NCI-H1092 treated with DMSO at 0.1 percent for 48 hours (cell line): Measurements from ENCODE around the gene NR3C2.

Experiments
- DNase-seq: peaks from one replicate; lab custom pipeline; 2025; lab: John Stamatoyannopoulos, UW

The NR3C2 gene

DNA sequence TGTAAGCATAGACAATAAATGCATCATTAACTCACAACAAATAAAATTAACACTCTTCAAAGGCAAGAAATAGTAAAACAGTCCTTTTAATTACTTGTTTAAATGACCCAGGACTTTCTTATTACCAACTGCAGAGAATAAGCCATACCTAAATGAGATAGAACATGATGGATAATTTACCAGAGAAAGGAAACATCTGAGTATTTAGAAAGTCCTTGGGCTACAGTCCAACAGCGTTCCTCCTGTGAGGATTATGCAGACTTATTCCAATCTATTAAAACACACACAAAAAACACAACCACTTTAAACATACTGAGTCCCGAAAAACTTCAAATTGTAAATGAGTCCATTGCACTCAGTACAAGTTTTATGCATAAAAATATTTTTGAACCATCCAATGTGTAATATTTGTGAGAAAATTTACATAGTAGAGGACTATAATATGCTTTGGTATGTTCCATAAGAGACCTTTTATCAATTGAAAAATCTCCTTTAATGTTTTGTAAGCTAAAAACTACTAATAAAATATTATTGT is 129.2 kb downstream of the NR3C2 start:
- no peak for DNase-seq

DNA sequence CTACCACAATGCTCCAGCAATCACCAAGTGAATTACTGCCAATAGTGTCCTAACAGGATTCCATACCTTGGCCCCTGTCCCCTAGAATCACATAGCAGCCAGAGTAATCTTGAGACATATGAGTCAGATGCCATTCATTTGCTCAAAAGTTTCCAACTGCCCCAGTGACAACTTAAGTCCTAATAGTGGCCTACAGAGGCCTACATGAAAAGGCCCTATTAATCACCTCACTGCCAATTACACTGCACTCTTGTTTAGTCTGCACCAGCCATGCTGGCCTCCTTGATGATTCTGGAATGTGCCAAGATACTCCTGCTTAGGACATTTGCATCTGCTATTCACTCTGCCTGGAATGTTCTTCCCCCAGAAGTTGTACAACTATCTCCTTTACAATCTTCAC is 130.7 kb downstream of the NR3C2 start:
- DNase-seq = no peak

DNA sequence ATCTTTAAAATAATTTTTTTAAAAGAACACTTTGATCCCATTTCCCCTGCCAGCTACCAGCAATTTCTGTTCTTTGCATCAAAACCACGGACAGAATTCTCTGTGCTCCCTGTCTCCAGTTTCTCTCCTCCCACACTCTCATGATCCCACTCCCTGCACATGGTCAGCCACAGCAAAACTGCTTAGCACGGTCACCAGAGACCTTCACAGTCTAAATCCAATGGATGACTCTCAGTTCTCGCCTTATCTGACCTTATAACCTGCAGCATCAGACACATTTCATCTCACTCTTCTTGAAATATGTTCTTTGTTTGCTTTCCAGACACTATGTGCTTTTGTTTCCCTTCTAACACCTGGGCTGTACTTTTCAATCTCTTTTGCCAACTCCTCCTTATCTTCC is 131.5 kb downstream of the NR3C2 start:
- DNase-seq = no peak

DNA sequence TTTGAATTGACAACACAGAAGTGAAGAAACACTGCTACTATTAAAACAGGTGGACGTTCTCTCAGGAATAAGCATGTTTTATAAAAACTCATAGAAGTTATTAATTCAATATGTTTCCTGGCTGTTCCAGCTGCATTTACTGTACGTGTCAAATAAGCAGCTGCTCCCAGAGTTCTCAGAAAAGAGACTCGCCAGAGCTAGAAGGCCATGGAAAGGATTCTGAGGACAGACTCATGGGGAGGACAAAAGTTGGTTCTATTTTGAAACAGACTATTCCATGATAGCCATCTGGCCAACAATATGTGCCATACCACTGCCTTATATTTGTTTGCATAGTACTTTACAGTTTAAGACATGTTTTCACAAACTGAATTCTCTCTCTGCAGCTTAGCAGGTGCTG is 136.5 kb downstream of the NR3C2 start:
- no peak for DNase-seq

DNA sequence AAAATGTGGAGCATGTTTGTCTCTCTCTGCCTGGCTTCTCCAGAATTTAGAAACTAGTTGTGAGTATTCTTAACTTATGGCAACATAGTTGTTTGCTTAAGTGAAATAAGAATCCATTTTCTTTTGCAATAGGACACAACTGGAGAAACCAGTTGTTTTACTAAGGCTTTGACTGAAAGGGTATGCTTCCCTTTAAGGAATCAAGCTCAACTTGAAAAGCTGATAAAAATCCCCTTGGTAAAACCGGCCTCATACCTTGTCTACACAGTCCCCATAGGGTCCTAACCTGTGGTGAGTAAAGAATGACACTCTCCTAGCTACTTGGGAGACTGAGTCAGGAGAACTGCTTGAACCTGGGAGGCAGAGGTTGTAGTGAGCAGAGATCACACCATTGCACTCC is 139.8 kb downstream of the NR3C2 start:
- no peak for DNase-seq

DNA sequence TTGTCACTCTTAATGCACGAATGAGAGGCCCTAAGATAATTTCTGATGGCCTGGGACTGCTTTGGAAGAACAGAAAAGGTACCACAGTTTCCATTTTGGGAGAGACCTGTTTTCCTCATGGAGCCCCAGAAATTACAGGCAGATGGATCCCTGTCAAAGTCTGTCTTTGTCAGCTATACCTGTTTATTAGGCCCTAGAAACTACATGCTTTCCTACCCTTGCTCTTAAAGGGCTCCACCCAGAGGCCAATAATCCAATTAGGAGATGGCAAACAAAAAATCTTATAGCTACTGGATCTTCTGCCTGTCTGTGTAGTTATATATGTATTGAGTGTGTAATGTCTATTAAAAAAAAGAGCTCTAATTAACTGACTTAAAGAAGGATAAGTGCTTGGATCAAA is 141.3 kb downstream of the NR3C2 start:
- no peak for DNase-seq

DNA sequence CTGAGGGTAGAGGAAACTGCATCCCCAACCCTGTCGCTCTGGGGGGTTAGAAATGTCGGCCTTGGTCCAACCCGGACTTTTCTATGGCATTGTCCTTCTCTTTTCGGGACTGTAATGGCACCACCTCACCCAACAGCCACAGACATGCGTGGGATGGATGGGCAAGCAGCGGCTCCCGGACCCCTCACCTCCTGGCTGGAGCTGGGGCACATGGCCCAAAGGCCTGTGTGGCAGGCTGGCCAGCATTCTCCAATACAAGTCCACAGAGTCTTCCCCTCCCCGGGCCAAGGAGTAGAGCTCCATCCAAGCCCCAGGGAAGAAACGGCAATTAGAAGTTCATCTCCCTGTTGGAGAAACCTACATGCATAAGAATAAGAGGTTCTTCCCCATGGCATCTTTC is 142.9 kb downstream of the NR3C2 start:
- DNase-seq = no peak

DNA sequence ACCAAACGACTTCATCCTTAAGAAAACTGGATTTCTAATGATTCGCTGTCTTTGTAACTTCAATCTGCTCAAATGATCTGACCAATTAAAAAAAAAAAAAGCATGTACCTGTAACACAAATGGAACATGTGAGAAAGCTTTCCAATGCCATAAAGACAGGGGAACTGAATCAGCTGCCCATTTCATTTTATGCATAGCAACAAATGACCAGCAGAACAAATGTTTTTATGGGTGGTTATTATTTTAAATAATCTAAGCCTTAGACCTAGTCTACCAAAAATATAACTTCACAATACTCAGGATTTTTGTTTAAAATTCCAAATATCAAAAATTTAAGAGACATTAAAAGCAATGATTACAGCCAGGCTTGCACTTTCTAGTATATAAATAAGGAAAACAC is 145.7 kb downstream of the NR3C2 start:
- DNase-seq = no peak

DNA sequence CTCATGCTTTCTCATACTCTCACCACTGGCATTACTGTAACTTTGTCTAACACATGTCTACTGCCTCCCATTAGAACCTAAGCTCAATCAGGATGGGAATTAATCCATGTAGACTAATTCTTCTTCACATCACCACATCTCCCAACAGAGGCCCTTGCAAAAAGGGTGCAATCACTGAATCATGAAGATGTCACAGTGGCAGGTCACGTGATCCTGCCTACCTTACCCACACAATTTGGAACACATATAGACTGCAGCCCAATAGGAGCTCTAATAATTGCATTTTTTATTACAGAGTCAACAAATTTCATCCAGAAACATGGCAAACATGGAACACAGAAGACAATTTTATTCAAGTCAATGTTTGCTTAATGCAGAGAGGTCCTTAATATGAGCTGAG is 146.6 kb downstream of the NR3C2 start:
- DNase-seq = no peak

DNA sequence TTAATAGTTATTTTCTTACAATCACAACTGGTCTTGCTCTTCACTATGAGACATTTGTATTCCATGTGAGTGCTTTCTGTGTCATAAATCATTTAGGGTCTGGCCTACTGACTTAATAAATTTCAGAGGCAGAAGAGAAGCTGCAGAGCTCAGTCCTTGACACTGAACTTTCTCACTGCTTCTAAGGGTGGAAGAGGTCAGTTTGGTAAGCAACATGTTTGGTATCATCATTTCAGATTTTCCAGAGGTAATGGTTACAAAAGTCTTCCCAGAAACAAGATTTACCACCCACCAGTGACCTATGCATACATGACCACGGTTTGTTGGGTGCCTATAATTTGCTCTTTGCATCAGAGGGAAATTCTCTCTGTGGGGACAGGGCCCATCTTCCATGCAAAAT is 148.6 kb downstream of the NR3C2 start:
- no peak for DNase-seq

DNA sequence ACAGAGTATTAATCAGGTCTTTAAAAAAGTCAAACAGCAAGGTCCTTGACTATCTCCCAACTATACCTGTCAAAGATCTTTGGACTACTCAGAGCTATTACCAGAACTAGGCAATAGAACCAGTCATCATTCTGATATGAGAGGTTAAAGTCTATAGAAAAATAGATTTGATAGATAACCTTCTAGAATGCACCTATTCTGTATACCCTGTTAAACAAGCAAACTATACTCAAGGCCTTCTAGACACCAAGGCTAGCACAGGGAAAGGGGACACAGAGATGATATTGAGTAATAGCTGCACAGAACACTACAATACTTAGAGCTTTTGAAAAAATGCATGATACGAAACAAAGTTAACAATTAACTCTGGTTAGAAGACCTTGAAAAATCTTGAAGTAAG is 149.5 kb downstream of the NR3C2 start:
- no peak for DNase-seq

DNA sequence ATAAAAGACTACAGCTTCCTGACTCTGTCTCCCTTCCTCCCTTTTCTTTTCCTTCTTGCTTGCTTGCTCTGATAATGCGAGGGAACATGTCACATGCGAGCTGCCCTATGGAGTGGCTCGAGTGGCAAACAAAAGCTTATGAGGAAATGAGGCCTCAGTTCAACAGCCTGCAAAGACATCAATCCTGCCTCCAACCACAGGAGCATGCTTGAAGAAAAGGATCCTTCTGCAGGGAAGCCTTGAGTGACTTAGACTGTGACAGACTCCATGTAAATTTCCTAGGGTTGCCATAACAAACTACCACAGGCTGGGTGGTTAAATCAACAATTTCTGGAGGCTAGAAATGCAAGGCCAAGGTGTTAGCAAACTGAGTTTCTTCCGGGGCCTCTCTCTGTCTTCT is 152.5 kb downstream of the NR3C2 start:
- no peak for DNase-seq

DNA sequence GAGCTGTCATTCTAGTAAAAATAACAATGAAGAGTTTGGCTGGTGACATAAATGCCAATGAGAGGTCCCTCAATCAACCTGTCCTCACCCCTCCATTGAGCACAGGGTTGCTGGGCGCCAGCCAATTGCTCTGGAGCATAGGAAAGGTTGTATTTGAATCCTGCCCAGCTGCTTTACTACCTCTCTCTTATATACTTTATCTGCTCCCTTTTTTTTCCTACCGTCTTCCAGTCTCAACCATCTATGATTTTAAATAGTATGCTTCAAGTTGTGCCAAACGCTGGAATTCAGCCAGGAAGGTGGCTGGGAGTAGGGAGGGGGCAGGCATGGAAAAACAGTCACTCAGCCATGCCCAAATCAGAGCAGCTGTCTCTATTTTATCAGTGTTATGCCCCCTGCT is 153.8 kb downstream of the NR3C2 start:
- DNase-seq = no peak

DNA sequence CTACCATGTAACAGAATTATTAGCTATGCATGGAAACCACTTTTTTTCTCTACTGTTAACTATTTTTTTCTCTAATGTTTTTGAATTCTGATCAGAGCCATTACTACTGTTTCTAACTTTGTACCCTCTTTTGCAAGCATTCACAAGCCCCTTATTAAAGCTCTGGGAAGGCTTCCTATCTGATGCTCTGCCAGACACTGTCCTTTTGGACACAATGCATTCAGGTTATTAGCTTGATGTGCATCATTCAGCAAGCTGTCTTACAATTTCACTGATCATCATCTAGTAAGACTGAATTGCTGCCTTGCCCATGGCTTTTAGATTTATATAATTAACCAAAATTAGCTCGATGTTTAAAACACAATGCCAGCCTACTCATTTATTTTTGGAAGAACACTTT is 155.1 kb downstream of the NR3C2 start:
- DNase-seq = no peak

DNA sequence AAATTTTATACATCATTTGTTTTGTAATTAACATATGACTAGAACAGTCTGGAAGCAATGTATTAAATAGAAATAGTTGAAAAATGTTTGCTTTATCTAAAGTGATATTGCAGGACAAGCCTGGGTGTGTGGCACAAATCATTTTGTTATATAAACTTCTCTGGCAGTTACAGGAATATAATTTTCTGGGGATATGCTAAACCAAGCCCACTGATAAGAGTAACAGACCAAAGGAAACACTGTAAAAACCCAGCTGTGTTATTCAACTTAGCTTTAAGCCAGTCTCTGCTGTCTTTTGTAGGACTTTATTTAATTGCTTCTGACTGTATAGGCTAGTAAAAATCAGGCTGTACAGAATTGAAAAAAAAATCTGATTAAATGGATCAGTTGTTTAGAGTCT is 156.2 kb downstream of the NR3C2 start:
- no peak for DNase-seq

DNA sequence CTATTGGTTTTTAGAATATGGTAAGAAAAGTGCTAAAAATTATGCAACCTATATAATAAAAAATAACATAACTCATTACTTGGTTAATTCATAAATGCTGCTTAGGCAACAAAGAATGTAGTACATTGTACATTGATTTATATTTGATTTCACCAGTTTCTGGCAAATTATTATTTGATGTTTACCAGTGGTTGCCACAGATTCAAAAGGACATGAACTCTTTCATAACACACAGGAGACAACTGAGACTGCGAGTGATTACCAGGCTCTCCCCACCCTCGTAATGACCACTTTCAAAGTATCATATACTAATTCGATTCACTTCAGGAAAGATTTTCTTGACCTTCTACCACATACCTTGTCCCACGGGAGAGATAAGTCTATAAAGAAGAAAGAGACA is 158.5 kb downstream of the NR3C2 start:
- DNase-seq = no peak

DNA sequence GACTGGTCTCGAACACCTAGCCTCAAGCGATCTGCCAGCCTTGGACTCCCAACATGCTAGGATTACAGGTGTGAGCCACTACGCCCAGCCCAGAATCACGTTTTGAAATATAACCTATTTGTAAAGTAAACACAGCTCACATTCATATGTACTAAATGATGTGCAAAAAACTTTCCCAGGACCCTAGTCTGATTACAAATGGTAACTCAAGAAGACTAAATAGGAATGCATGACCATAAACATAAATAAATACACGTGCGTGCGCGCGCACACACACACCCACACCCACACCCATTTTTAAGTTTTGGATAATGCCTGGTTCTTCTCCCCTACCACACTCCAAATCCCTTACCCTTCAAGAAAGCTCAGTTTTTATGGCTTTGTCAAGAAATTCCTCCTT is 163.9 kb downstream of the NR3C2 start:
- no peak for DNase-seq

DNA sequence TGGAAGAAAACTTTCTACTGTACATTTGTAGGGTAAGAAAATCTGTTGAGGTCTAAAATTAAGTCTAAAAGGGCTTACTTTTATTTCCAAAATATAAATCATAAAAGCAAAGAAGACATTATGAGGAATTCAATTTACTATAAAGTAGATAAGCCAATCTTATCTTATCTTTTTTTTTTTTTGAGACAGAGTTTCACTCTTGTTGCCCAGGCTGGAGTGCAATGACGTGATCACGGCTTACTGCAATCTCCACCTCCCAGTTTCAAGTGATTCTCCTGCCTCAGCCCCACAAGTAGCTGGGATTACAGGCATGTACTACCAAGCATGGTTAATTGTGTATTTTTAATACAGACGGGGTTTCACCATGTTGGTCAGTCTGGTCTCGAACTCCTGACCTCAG is 166.9 kb downstream of the NR3C2 start:
- no peak for DNase-seq

DNA sequence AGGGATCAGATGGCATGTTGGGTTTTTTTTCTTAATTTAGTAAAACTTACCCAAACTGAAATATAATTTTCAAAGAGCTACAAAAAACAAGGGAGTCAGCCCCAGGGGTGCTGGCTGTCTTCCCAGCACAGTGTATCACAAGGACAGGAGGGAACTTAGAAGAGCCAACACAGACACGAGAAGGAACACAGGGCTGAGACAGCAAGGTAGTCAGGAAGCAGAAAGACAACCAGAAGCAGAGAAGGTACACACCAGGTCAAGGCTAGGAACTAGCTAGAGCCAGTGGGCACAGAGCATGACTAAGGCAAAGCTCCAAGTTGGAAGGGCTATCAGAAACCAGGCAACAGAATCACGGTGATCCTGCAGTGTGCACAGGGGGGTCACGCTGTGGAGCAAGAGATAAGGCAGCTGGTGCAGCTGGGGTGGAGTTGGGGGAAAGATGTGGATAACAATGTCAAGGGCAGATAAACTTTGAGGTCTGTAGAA is 168.7 kb downstream of the NR3C2 start:
- DNase-seq = no peak

DNA sequence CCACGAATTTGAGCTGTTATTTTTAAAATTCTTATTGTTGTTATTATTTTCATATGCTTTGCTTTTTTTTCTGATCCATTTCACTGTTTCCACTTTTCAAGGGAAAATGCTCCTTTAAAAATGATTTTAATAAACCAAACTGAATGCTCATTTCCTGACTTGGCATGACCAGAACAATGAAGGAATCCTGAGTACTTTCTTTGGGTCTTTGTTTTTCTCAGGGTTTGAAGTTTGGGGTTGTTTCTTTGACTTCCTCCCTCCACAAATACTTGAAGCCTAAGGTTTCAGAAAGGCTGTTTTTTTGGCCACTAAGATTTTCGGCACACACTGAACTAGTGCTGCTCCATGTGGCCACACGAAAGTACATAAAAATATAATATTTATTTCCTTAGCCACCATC is 171.0 kb downstream of the NR3C2 start:
- DNase-seq = no peak

DNA sequence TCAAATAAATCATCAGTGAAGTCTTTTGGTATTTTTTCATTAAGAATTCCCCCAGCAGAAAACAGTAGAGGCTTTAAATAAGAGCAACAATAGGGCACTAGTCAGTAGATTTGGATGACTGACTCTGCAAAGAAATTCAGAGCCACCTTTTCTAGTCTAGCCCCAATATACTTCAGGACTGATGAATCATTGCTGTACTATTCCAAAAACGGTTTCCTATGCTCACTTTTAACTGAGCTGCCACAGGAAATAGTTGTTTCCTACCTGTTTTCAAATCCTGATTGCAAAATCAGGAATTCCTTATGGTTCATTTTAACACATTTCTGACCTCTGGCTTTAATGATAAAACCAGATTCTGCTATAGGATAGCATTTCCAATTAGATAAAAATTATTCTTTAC is 171.6 kb downstream of the NR3C2 start:
- no peak for DNase-seq

DNA sequence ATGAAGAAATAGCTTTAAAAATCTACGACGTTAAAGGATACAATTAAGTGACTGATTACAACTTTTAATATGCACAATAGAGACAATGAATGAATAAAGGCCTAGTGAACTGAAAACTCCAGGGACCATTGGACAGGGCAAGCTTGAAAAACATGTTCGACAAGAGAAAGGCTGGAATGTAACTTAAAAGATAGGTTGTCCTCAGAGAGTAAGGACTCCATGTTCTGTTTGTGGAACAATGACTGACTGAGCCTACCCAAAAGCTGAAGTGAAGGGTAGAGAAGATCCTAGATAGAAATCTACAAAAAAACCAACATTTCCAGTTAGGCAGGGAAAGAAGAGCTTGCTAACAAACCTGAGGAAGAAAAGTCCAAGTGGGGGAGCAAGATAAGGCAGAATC is 173.4 kb downstream of the NR3C2 start:
- no peak for DNase-seq

DNA sequence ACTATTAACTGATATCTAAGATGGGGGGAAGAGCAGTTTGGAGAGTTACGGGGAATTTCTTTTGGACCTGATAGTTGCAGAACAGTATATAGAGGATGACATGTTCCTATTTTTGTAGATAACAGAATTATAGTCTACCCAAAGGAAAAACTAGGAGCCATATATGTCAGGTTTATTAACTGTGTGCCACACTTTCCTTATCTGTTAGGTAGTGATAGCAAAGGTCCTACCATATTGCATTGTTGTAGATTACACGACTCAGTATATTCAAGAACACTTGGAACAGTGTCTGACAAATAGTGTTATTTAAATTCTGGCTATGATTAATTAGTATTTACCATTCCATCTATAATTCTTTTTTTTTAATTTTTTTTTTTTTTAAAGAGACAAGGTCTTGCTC is 175.3 kb downstream of the NR3C2 start:
- no peak for DNase-seq

DNA sequence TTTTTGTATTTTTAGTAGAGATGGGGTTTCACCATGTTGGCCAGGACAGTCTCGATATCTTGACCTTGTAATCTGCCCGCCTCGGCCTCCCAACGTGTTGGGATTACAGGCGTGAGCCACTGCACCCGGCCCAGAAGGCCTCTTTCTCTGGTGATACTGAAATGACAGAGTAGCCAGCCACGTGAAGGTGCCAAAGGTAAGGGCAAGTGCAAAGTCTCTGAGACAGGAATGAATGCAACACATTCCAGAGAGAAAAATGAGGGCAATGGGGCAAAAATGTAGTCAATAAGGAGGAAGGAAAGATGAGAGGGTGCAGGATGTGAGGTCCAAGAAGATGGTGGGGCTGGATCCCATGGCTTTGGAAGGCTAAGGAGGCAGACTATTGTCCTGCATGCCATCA is 176.0 kb downstream of the NR3C2 start:
- DNase-seq = no peak

DNA sequence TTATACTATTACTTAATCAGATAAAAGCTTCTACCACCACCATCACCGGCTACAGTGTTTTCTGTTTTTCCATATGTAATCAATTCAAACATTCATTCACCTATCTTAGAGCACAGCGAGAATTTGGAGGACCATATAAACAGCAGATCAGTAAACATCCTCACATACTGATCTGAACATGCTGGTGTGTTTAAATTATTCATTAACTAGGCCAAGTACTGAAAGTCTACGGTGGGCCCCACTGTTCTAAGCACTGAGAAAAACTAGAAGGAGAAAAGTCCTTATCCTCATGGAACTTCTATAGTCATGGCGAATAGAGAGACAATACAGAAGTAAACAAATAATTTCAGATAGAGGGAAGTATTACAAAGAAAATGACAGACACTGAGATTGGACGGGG is 176.6 kb downstream of the NR3C2 start:
- no peak for DNase-seq
